Fibroblast of mammary gland (primary cell): ENCODE results near the gene IGFN1.

Experiments
- DNase-seq: peaks from one replicate; pipeline ENCODE4 v3.0.0-alpha.2; 2010; ENCODE audit warnings: low read depth
- H3K4me3 ChIP-seq: 2 replicates; pipeline ENCODE4 v1.5.1; 2011; ENCODE audit warnings: low read depth, mild to moderate bottlenecking, low read length, moderate library complexity; ENCODE audit not compliant: control insufficient read depth
- TF ChIP-seq, protein P1 (sequence below): conservative IDR thresholded peaks from 2 replicates; pipeline ENCODE4 v1.5.1; 2011; ENCODE audit warnings: low read depth, low read length, inconsistent platforms; ENCODE audit not compliant: control insufficient read depth, insufficient read depth

Gene IGFN1

DNA sequence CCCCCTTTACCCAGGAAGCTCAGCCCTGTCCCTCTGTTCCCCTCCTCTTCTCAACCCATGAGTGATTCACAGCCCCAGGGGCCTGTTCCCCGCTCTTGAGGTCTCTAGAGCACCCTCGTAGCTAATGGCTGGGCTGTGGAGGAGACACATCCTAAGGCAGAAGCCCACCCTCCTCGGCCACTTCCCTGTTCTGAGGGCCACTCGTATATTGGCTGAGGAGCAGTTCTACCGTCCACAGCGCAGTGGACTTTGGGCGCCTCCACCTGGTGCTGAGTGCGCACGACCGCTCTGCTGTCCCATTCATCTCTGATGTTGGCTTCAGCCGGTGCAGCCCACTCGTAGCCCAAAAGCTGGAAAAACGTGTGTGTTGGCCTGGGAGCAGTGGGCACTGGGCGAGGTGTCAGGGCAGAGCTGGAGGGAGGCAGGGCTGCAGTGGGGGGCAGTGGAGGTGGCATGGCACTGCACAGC, 68.2 kb downstream of the IGFN1 start:
- TF ChIP-seq, protein P1, sequence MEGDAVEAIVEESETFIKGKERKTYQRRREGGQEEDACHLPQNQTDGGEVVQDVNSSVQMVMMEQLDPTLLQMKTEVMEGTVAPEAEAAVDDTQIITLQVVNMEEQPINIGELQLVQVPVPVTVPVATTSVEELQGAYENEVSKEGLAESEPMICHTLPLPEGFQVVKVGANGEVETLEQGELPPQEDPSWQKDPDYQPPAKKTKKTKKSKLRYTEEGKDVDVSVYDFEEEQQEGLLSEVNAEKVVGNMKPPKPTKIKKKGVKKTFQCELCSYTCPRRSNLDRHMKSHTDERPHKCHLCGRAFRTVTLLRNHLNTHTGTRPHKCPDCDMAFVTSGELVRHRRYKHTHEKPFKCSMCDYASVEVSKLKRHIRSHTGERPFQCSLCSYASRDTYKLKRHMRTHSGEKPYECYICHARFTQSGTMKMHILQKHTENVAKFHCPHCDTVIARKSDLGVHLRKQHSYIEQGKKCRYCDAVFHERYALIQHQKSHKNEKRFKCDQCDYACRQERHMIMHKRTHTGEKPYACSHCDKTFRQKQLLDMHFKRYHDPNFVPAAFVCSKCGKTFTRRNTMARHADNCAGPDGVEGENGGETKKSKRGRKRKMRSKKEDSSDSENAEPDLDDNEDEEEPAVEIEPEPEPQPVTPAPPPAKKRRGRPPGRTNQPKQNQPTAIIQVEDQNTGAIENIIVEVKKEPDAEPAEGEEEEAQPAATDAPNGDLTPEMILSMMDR, result no peak
- DNase-seq, result no peak
- H3K4me3 ChIP-seq, result no peak overlapping the region

DNA sequence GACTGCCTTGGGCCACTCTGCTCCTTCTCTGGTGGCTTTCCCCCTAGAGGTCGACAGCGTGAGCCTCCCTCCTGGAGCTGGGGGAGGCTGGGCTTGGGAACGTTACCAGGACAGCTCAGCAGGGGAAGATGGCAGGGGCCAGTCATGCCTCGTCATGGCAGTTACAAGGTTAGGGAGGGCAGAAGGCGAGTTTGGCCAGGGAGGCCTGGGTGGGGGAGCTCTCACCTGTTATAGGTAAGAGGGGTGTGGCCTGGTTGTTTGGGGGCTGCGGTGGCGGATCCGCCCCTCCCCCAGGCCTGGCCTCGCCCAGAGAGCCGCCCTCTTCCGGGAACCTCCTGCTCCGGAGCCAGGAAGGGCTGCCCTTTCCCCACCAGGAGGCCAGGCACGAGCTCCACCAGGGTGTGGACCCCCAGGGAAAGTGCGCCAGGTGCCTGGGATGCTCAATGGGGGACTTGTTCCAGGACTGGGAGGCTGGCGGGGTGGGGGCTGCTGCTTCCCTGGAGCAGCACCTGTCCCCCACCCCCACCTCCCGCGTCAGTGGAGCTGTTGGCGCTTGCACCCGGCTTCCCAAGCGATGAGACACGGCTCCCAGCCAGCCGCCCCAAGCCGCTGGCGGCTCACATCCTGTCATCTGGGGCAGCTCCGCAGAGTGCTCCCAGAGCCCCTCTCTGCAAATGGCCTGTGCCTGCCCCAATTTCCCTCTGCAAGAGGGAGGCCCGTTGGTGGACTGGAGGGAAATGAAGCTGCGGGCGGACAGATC, 69.0 kb downstream of the IGFN1 start:
- no peak overlapping the region for H3K4me3 ChIP-seq
- peak; percentile 32 for DNase-seq
- TF ChIP-seq, protein P1, result no peak

DNA sequence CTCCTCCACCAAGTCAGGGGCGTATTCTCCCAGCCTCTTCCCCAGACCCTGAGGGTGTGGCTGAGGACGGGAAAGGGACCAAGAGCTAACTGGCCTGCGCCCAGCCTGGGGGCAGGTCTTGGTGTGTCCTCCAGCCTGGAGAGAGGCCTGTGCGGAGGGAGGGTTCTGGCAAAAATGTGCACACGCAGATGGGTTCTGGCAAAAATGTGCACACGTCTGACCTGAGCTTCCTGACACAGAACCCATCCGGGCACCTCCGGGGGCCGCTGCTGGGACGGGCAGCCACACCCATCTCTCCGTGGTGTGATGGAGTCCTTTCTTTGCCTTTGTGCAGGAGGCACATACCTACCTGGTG, 69.6 kb downstream of the IGFN1 start:
- no peak overlapping the region for H3K4me3 ChIP-seq
- TF ChIP-seq, protein P1, result no peak
- DNase-seq, result peak; percentile 5

DNA sequence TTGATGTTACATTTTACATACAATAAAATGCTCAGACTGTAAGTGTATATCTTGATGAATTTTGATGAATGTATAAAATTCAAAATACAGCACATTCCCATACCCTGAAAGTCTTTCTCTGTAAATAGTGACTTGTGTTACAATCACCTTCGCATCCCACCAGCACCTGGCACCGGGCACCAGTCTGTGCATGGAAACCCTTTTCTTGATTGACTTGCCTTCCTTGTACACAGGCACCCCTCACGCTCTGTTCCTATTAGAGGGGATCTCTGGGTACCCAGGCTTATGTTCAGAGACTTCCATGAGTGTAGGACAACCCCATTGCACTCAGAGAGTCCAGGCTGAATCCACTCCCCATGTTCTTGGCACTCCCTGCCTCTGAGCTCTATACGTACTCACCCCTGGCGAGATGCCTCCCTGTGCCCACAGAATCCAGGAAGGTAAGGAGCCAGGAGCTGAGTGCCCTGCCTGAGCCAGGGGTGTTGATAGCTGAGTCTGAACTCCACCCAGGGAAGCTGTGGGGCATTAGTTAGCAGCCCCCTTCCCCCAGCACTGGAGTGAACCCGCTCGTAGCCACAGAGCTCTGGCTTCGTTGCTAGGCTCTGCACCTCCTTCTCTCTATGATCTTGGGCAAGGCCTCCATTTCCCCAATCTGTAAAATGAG, 70.2 kb downstream of the IGFN1 start:
- TF ChIP-seq, protein P1, result no peak
- no peak for DNase-seq
- no peak overlapping the region for H3K4me3 ChIP-seq

DNA sequence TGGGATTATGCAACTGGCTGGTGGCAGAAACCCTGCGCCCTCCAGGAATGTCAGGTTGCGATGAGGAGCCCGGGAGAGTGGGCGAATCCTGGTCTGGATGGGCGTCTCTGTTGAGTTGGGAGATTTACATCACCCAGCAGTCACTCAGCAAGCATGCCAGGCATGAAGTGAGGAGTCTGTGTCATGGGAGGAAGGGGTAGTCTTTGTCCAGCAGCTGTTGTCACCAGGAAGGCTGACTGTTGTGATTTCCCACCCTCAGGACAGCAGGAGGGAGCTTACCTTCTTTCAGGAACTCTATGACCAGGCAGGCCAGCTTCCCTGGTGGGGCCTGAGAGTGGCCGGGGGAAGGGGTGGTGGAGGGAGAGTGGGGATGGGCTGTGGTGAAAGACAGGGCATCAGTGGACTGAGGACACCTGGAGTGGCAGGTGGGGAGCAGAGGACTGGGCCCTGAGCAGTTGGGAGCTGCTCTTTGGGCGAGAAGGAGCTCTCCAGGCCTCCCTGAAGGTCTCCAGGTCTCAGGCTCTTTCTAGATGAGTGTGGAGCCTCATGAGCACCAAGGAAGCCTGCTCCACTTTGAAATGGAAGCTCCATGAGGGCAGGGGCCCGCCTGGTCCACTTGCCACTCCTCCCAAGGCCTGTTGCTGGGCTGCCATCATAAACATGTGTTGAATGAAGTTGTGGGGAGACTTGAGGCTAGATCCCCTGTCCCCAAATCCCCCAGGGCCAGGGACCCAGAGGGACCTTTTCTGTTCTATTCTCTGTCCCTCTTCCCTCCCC, 71.3 kb downstream of the IGFN1 start:
- no peak overlapping the region for H3K4me3 ChIP-seq

DNA sequence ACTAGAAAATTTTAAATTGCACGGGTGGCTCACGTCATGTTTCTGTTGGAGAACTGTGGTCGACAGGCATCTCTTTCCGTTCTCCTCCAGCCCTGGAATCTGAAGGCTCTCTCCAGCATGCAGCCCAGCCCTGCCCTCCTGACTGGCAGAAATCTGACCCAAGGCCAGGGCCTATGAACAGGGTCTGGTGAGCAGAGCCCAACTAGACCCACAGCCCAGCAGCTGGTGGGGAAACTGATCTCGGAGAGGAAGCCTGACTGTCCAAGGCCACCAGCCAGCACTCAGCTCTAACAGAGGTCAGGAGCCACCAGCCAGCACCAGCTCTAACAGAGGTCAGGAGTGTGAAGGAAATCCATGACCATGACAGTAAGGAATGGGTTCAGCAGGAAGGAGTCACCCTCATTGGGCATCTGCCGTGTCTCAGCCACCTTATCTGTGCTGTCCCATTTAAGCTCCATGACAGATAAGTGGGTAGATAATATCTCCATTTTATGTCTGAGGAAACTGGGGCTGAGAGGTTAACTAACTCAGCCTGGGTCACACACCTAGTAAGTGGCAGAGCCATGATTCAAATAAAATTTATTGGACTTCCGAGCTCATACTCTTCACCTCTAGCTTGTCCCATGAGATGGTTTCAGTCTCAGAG, 72.5 kb downstream of the IGFN1 start:
- H3K4me3 ChIP-seq, result no peak overlapping the region
- no peak for DNase-seq
- TF ChIP-seq, protein P1, result no peak

More for the DNA sequence above, 71.3 kb downstream of the IGFN1 start:
- DNase-seq, result no peak
- TF ChIP-seq, protein P1, result no peak
